Parathyroid adenoma (tissue), 2 donors: ENCODE measurements around the gene TMEM131.

Experiments
- H2AFZ ChIP-seq: fragments of 300-600 bp; sonication (generic); one replicate; pipeline ENCODE4 v1.7.0; 2017; ENCODE audit warnings: antibody characterized with exemption, mild to moderate bottlenecking
- H3K27ac ChIP-seq: fragments of 300-600 bp; sonication (generic); one replicate; pipeline ENCODE4 v1.7.0; 2017
- H3K27me3 ChIP-seq: fragments of 300-600 bp; sonication (generic); one replicate; pipeline ENCODE4 v1.7.0; 2017; ENCODE audit warnings: low read length; ENCODE audit not compliant: control insufficient read depth, insufficient read depth
- H3K36me3 ChIP-seq: fragments of 300-600 bp; sonication (generic); one replicate; pipeline ENCODE4 v1.7.0; 2017; ENCODE audit warnings: low read length; ENCODE audit not compliant: control insufficient read depth, insufficient read depth
- H3K4me1 ChIP-seq: fragments of 300-600 bp; sonication (generic); one replicate; pipeline ENCODE4 v1.7.0; 2017; ENCODE audit warnings: control low read depth
- H3K4me2 ChIP-seq: fragments of 300-600 bp; sonication (generic); one replicate; pipeline ENCODE4 v1.7.0; 2017; ENCODE audit warnings: low read length
- H3K4me3 ChIP-seq: fragments of 300-600 bp; sonication (generic); one replicate; pipeline ENCODE4 v1.7.0; 2017; ENCODE audit warnings: low read depth, low read length
- H3K79me2 ChIP-seq: fragments of 300-600 bp; sonication (generic); one replicate; pipeline ENCODE4 v1.7.0; 2017; ENCODE audit warnings: control low read depth
- H3K9ac ChIP-seq: fragments of 300-600 bp; sonication (generic); one replicate; pipeline ENCODE4 v1.7.0; 2017; ENCODE audit warnings: mild to moderate bottlenecking
- H3K9me3 ChIP-seq: fragments of 300-600 bp; sonication (generic); one replicate; pipeline ENCODE4 v1.7.0; 2017; ENCODE audit warnings: low read length; ENCODE audit not compliant: control insufficient read depth
- CTCF ChIP-seq: fragments of 300-600 bp; sonication (generic); IDR thresholded peaks from one replicate; pipeline ENCODE4 v1.7.0; 2017; ENCODE audit warnings: antibody characterized with exemption, mild to moderate bottlenecking
- donor health status: primary hyperparathyroidism.

Gene TMEM131

DNA sequence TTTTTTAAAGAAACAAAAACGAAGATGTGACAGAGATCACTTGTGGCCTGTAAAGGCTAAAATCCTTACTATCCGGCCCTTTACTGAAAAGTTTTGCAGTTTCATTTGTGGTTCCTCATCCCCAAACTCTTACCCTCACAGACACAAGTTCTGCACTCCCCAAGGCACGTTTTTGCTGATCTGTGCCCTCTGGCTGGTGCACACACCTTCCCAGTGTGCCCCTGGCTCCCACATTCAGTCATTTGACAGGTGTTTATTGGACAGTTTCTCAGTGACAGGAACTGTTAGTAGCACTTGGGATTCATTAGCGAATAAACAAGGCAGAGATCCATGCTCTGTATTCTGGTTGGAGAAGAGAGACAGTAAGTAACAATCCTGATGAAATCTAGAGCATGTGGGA, 259.6 kb downstream of the TMEM131 start:
- TF ChIP-seq CTCF = no peak
- no peaks in the 10 kb centered on the region for H3K27me3 ChIP-seq
- H3K9ac ChIP-seq = no peak overlapping the region
- no peaks in the 10 kb centered on the region for H3K36me3 ChIP-seq
- no peaks in the 10 kb centered on the region for H3K4me1 ChIP-seq
- no peak overlapping the region for H3K4me2 ChIP-seq
- H3K9me3 ChIP-seq = no peaks in the 10 kb centered on the region
- H3K4me3 ChIP-seq = no peak overlapping the region
- H2AFZ ChIP-seq = no peak overlapping the region
- H3K27ac ChIP-seq = no peak overlapping the region
- no peaks in the 10 kb centered on the region for H3K79me2 ChIP-seq

DNA sequence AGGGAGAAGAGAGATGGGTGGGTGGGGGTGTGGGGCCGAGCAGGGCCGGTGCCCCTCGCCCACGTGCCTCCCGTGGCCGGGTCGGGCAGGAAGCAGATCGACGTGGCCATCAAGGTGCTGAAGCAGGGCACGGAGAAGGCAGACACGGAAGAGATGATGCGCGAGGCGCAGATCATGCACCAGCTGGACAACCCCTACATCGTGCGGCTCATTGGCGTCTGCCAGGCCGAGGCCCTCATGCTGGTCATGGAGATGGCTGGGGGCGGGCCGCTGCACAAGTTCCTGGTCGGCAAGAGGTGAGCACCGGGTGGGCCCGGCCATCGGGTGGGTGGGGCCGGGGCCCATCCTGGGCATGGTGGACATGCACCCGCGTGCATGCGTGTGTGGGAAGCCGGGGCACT, 260.6 kb downstream of the TMEM131 start:
- Histone ChIP-seq H3K36me3 (no peaks in the 10 kb centered on the region), H3K79me2 (no peaks in the 10 kb centered on the region), H3K4me2 (no peak overlapping the region), H2AFZ (no peak overlapping the region), H3K9ac (no peak overlapping the region), H3K4me3 (no peak overlapping the region), H3K4me1 (no peaks in the 10 kb centered on the region), H3K27ac (no peak overlapping the region), H3K9me3 (no peaks in the 10 kb centered on the region), H3K27me3 (no peaks in the 10 kb centered on the region)
- no peak for TF ChIP-seq CTCF

GRCh38 chr2:97734061-97735051, 261.4 kb downstream of the TMEM131 start:
- no peak overlapping the region for H3K27ac ChIP-seq
- no peak overlapping the region for H2AFZ ChIP-seq
- no peak overlapping the region for H3K9ac ChIP-seq
- H3K4me3 ChIP-seq = no peak overlapping the region
- no peak for TF ChIP-seq CTCF
- H3K4me1 ChIP-seq = no peaks in the 10 kb centered on the region
- H3K27me3 ChIP-seq = no peaks in the 10 kb centered on the region
- no peaks in the 10 kb centered on the region for H3K9me3 ChIP-seq
- no peaks in the 10 kb centered on the region for H3K36me3 ChIP-seq
- no peak overlapping the region for H3K4me2 ChIP-seq
- no peaks in the 10 kb centered on the region for H3K79me2 ChIP-seq

DNA sequence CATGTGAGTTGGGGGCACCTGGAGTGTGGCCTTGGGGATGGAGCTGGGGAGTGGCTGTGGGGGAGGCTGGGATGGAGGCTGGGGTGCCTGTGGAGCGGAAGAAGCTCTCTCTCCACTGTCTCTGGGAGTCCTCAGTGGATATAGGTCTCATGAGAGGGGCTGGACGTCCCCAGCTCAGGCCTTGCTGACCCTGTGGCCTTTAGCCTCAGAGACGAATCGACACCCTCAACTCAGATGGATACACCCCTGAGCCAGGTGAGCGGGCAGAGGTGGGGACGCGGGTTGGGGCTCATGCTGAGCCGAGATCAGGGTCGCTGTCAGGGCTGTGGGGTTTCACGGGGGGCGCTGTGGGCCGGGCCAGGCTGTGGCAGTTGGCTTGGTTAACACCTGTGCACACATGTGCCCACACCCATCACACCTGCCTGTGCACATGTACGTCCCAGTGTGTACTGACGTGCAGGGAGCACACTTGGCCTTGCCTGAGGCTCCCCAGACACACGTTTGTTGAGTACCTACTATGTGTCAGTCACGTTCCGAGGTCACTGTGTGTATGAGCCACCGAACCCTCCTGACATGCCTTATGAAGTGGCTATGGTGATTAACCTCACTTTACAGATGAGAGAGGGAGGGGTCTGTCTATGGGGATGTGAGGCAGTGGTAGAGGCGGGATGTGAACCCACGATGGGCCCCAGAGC, 262.3 kb downstream of the TMEM131 start:
- H3K79me2 ChIP-seq = no peaks in the 10 kb centered on the region
- no peaks in the 10 kb centered on the region for H3K36me3 ChIP-seq
- H3K27me3 ChIP-seq = no peaks in the 10 kb centered on the region
- H3K9me3 ChIP-seq = no peaks in the 10 kb centered on the region
- H3K4me2 ChIP-seq = no peak overlapping the region
- no peak overlapping the region for H3K9ac ChIP-seq
- no peaks in the 10 kb centered on the region for H3K4me1 ChIP-seq
- H3K27ac ChIP-seq = no peak overlapping the region
- no peak for TF ChIP-seq CTCF
- no peak overlapping the region for H2AFZ ChIP-seq
- H3K4me3 ChIP-seq = no peak overlapping the region
